Tibial nerve (tissue), 4 donors: ENCODE data around the gene FAM78B. TPM values are rescaled to one million over a fixed set of nuclear protein-coding genes. Genes with fewer than 3 reads are reported as not detected.

Experiments
- DNase-seq, 2 donors: peaks; one replicate each; pipeline ENCODE4 v3.0.0-alpha.2; 2019; ENCODE audit warnings: low spot score in 2 of 2
- H3K27ac ChIP-seq, 4 donors: fragments of 200-600 bp; sonication (generic) in 3 of 4; one replicate each; pipeline ENCODE4 v1.5.1; 2017 to 2019; ENCODE audit warnings: mild to moderate bottlenecking in 1 of 4
- H3K27me3 ChIP-seq, 2 donors: fragments of 200-600 bp; sonication (generic) in 1 of 2; one replicate each; pipeline versions ENCODE4 v1.5.1 to v1.6.0; 2017 to 2019
- H3K36me3 ChIP-seq, 3 donors: fragments of 200-600 bp; sonication (generic); one replicate each; pipeline ENCODE4 v1.5.1; 2018 to 2019
- H3K4me1 ChIP-seq, 4 donors: fragments of 200-600 bp; sonication (generic) in 3 of 4; one replicate each; pipeline ENCODE4 v1.5.1; 2017 to 2019
- H3K4me3 ChIP-seq, 4 donors: fragments of 200-600 bp; sonication (generic) in 3 of 4; one replicate each; pipeline ENCODE4 v1.5.1; 2017 to 2019; ENCODE audit warnings: mild to moderate bottlenecking in 1 of 4, moderate library complexity in 1 of 4
- H3K9me3 ChIP-seq, 4 donors: fragments of 200-600 bp; sonication (generic) in 3 of 4; one replicate each; pipeline ENCODE4 v1.5.1; 2017 to 2019
- CTCF ChIP-seq, 5 experiments: fragments of 200-600 bp in 3 of 5; fragments of 450-650 bp in 2 of 5; sonication (generic) in 3 of 5; IDR thresholded peaks; one replicate each; pipeline ENCODE4 v1.5.1; 2016 to 2019; ENCODE audit warnings: antibody characterized with exemption in 5 of 5, mild to moderate bottlenecking in 3 of 5, moderate library complexity in 2 of 5
- EP300 ChIP-seq, 2 donors: sonication (generic); formaldehyde crosslinking; IDR thresholded peaks; one replicate each; pipeline ENCODE4 v1.6.1; 2017; ENCODE audit warnings: antibody characterized with exemption in 2 of 2, mild to moderate bottlenecking in 1 of 2
- POLR2A ChIP-seq, 2 donors: fragments of 450-650 bp; IDR thresholded peaks; one replicate each; pipeline ENCODE4 v1.6.1; 2017; ENCODE audit warnings: antibody characterized with exemption in 2 of 2, mild to moderate bottlenecking in 2 of 2, moderate library complexity in 2 of 2
- WGBS, 2 donors: methylation state at CpG; one replicate each; pipeline ENCODE4 v1.1.5; 2018; 5-methylcytosine and 5-hydroxymethylcytosine counted together
- total RNA-seq, 4 donors: library from RNA; depleted of rRNA; stranded (reverse); fragments of >200 nt; gene quantifications; one replicate each; pipeline ENCODE4 v1.1.0, GENCODE V29; 2016

The FAM78B gene
- total RNA-seq, 4 donors from 2014 or later, result 2.0 to 6.3 (median 3.5) TPM

- no peak overlapping the region for H3K27ac ChIP-seq
- no peaks in the 10 kb centered on the region for H3K27me3 ChIP-seq
- H3K4me1 ChIP-seq, result no peaks in the 10 kb centered on the region
- TF ChIP-seq EP300 (IDR thresholded peaks at IDR 0.05) (no peak), POLR2A (IDR thresholded peaks at IDR 0.05) (no peak), CTCF (IDR thresholded peaks at IDR 0.05) (no peak)
- DNase-seq, result no peak
- WGBS, 2 donors, result 76 to 78% methylated on average over 3 of the region's 3 CpGs
- no peak overlapping the region for H3K4me3 ChIP-seq
- H3K9me3 ChIP-seq, result peaks cover 0 to 11% (median 0%) of the 10 kb centered on the region in 4 donors
- H3K36me3 ChIP-seq, result peaks cover 0 to 17% (median 0%) of the 10 kb centered on the region in 3 donors
Observed at GRCh38 chr1:166136222-166136621, 30.6 kb downstream of the FAM78B start.

GRCh38 chr1:166133857-166134256, 32.9 kb downstream of the FAM78B start:
- Histone ChIP-seq H3K4me1 (no peaks in the 10 kb centered on the region), H3K9me3 (peaks cover 0 to 11% (median 0%) of the 10 kb centered on the region in 4 donors), H3K36me3 (peaks cover 0 to 17% (median 0%) of the 10 kb centered on the region in 3 donors), H3K4me3 (no peak overlapping the region), H3K27ac (no peak overlapping the region), H3K27me3 (no peaks in the 10 kb centered on the region)
- no peak for TF ChIP-seq EP300 (IDR thresholded peaks at IDR 0.05)
- TF ChIP-seq POLR2A (IDR thresholded peaks at IDR 0.05), result no peak
- TF ChIP-seq CTCF (IDR thresholded peaks at IDR 0.05), result no peak
- WGBS, 2 donors, result 89 to 91% methylated on average over 4 of the region's 4 CpGs
- DNase-seq, result no peak

GRCh38 chr1:166133276-166133841, 33.4 kb downstream of the FAM78B start:
- Histone ChIP-seq H3K4me1 (no peaks in the 10 kb centered on the region), H3K27me3 (no peaks in the 10 kb centered on the region), H3K4me3 (no peak overlapping the region), H3K27ac (no peak overlapping the region), H3K36me3 (peaks cover 0 to 17% (median 0%) of the 10 kb centered on the region in 3 donors), H3K9me3 (peaks cover 0 to 11% (median 0%) of the 10 kb centered on the region in 4 donors)
- no peak for TF ChIP-seq POLR2A (IDR thresholded peaks at IDR 0.05)
- TF ChIP-seq CTCF (IDR thresholded peaks at IDR 0.05), result peak in 1 of 5 experiments; percentile 12
- TF ChIP-seq EP300 (IDR thresholded peaks at IDR 0.05), result no peak
- whole genome bisulfite sequencing, 2 donors, result 91 to 92% methylated on average over 7 of the region's 7 CpGs
- no peak for DNase-seq

GRCh38 chr1:166132496-166132895, 34.3 kb downstream of the FAM78B start:
- H3K36me3 ChIP-seq, result peaks cover 0 to 17% (median 0%) of the 10 kb centered on the region in 3 donors
- TF ChIP-seq POLR2A (IDR thresholded peaks at IDR 0.05), result no peak
- TF ChIP-seq EP300 (IDR thresholded peaks at IDR 0.05), result no peak
- no peak for TF ChIP-seq CTCF (IDR thresholded peaks at IDR 0.05)
- H3K4me3 ChIP-seq, result no peak overlapping the region
- DNase-seq, result no peak
- peaks cover 0 to 11% (median 0%) of the 10 kb centered on the region in 4 donors for H3K9me3 ChIP-seq
- H3K27me3 ChIP-seq, result no peaks in the 10 kb centered on the region
- H3K27ac ChIP-seq, result no peak overlapping the region
- H3K4me1 ChIP-seq, result no peaks in the 10 kb centered on the region

- no peaks in the 10 kb centered on the region for H3K4me1 ChIP-seq
- WGBS, 2 donors, result 90 to 91% methylated on average over 3 of the region's 3 CpGs
- no peak overlapping the region for H3K4me3 ChIP-seq
- no peak for DNase-seq
- peaks cover 0 to 14% (median 0%) of the 10 kb centered on the region in 3 donors for H3K36me3 ChIP-seq
- TF ChIP-seq CTCF (IDR thresholded peaks at IDR 0.05) (no peak), POLR2A (IDR thresholded peaks at IDR 0.05) (no peak), EP300 (IDR thresholded peaks at IDR 0.05) (no peak)
- H3K27ac ChIP-seq, result no peak overlapping the region
- peaks cover 0 to 11% (median 0%) of the 10 kb centered on the region in 4 donors for H3K9me3 ChIP-seq
- H3K27me3 ChIP-seq, result no peaks in the 10 kb centered on the region
Observed at GRCh38 chr1:166129006-166129405, 37.8 kb downstream of the FAM78B start.
